ENCODE measurements around the gene PLXDC2. TPM values are rescaled to one million over a fixed set of nuclear protein-coding genes. Genes with fewer than 3 reads are reported as not detected.

The PLXDC2 gene
- total and polyA plus RNA-seq, 2 donors = 7.1 to 8.0 TPM

DNA sequence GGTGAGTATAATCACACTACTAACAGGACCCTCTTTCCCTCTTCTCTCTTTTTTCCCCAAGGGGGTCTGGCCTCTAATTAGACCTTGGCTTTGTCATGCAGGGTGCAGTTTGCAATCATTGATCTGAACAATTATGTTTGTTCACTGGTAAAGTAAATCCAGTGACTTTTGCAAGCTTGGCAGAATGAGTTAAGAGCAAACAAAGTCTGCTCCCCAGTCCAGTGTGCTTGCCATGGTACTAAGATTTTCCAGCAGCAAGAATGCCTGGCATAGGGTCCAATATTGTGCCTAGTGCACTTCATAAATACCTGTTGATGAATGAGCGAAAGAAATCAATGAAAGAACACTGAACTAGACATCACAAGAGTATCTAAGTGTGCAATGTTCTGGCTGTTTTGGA lies 43.9 kb downstream of the PLXDC2 start:
- 94% methylated on average over 1 of the region's 1 CpG for WGBS

DNA sequence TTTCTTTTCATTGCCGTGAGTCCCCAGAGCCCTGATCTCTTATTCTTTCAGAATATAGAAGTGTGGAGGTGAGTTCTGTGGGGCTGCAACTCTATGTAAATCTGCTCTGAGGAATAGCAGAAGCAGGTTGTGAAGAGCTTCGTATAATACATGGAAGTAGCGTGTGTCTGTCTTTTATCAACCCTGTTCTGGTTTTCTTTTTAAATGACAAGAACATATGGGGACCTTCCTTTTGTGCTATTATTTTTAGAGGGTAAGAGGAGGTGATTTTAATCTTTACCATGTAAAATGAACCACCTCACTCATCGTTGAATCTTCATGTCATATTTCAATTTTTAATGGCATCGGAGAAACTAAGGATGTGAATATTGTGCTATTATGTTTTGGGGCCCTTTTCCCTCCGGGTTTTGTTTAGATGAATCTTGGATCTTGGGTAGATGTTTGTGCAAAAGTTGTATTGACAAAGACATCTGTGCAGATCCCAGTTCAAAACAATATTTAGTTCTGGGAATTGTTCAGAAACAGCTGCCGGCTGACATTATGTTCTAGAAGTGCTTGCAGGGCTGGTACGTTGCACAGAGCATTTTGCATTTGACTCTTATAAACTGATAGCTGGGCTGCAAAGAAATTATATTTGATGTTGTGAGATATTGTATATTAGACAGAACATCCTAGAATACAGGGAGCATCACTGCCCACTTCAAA lies 46.7 kb downstream of the PLXDC2 start:
- H3K27me3 ChIP-seq (ENCODE audit: control insufficient read depth in 2 of 2, insufficient read depth in 1 of 2, low read length in 1 of 2) = no peaks in the 10 kb centered on the region
- no peak for DNase-seq (ENCODE audit: low read depth in 6 of 9, low spot score in 9 of 9)
- 87% methylated on average over 8 of the region's 8 CpGs for WGBS

More for the DNA sequence above, 43.9 kb downstream of the PLXDC2 start:
- no peaks in the 10 kb centered on the region for H3K4me1 ChIP-seq (ENCODE audit: control insufficient read depth in 2 of 2, insufficient read depth in 2 of 2, low read length in 2 of 2)
- no peaks in the 10 kb centered on the region for H3K36me3 ChIP-seq (ENCODE audit: control insufficient read depth in 2 of 2, insufficient read depth in 2 of 2, low read length in 1 of 2)
- no peak overlapping the region for H3K27ac ChIP-seq (ENCODE audit: low read depth in 1 of 2, low read length in 1 of 2)
- no peaks in the 10 kb centered on the region for H3K9me3 ChIP-seq (ENCODE audit: control insufficient read depth in 2 of 2, insufficient read depth in 1 of 2, low read length in 1 of 2)
- H3K4me3 ChIP-seq (ENCODE audit: low read length in 2 of 2) = no peak overlapping the region
- no peaks in the 10 kb centered on the region for H3K27me3 ChIP-seq (ENCODE audit: control insufficient read depth in 2 of 2, insufficient read depth in 1 of 2, low read length in 1 of 2)
- no peak for DNase-seq (ENCODE audit: low read depth in 6 of 9, low spot score in 9 of 9)

DNA sequence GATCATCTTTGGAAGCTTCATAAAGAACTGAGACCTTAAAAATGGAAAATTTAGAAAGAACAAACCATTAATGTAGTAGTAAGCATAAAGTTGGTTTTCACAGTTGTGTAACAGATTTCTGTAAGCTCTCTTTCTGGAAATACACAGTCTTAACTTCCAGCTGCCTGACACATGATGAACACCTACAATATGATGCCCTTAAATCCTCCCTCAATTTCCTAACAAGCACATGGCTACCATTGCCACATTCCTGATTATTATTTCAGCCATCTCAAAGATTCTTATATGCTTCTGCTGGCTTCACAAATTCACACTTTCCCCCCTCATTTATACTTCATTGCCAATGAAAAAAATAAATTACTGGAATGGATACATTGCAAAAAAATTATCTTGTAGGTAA lies 49.4 kb downstream of the PLXDC2 start:
- H3K27ac ChIP-seq (ENCODE audit: low read depth in 1 of 2, low read length in 1 of 2) = no peak overlapping the region
- DNase-seq (ENCODE audit: low read depth in 6 of 9, low spot score in 9 of 9) = no peak
- H3K4me3 ChIP-seq (ENCODE audit: low read length in 2 of 2) = no peak overlapping the region
- H3K4me1 ChIP-seq (ENCODE audit: control insufficient read depth in 2 of 2, insufficient read depth in 2 of 2, low read length in 2 of 2) = no peaks in the 10 kb centered on the region
- no peaks in the 10 kb centered on the region for H3K36me3 ChIP-seq (ENCODE audit: control insufficient read depth in 2 of 2, insufficient read depth in 2 of 2, low read length in 1 of 2)
- no peaks in the 10 kb centered on the region for H3K27me3 ChIP-seq (ENCODE audit: control insufficient read depth in 2 of 2, insufficient read depth in 1 of 2, low read length in 1 of 2)
- H3K9me3 ChIP-seq (ENCODE audit: control insufficient read depth in 2 of 2, insufficient read depth in 1 of 2, low read length in 1 of 2) = no peaks in the 10 kb centered on the region

More for the DNA sequence above, 46.7 kb downstream of the PLXDC2 start:
- Histone ChIP-seq H3K36me3 (ENCODE audit: control insufficient read depth in 2 of 2, insufficient read depth in 2 of 2, low read length in 1 of 2) (no peaks in the 10 kb centered on the region), H3K4me3 (ENCODE audit: low read length in 2 of 2) (no peak overlapping the region), H3K4me1 (ENCODE audit: control insufficient read depth in 2 of 2, insufficient read depth in 2 of 2, low read length in 2 of 2) (no peaks in the 10 kb centered on the region), H3K27ac (ENCODE audit: low read depth in 1 of 2, low read length in 1 of 2) (no peak overlapping the region), H3K9me3 (ENCODE audit: control insufficient read depth in 2 of 2, insufficient read depth in 1 of 2, low read length in 1 of 2) (no peaks in the 10 kb centered on the region)

DNA sequence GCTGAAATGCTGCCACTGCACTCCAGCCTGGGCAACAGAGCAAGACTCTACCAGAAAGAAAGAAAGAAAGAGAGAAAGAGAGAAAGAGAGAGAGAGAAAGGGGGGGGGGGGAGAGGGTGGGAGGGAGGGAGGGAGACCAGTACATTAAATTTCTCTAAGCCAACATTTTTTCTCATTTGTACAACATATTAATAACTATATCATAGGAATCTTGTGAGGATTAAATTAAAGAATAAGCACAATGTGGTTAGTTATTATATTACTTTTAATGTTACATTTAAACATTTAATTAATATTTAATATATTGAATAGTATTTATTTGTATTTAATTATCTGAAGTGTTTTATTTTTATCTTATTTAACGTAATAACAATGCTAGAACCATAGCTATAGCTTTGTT lies 53.1 kb downstream of the PLXDC2 start:
- no peaks in the 10 kb centered on the region for H3K4me1 ChIP-seq (ENCODE audit: control insufficient read depth in 2 of 2, insufficient read depth in 2 of 2, low read length in 2 of 2)
- no peaks in the 10 kb centered on the region for H3K36me3 ChIP-seq (ENCODE audit: control insufficient read depth in 2 of 2, insufficient read depth in 2 of 2, low read length in 1 of 2)
- WGBS = 90% methylated on average over 1 of the region's 1 CpG
- no peaks in the 10 kb centered on the region for H3K27me3 ChIP-seq (ENCODE audit: control insufficient read depth in 2 of 2, insufficient read depth in 1 of 2, low read length in 1 of 2)
- no peaks in the 10 kb centered on the region for H3K9me3 ChIP-seq (ENCODE audit: control insufficient read depth in 2 of 2, insufficient read depth in 1 of 2, low read length in 1 of 2)
- no peak for DNase-seq (ENCODE audit: low read depth in 6 of 9, low spot score in 9 of 9)
- no peak overlapping the region for H3K4me3 ChIP-seq (ENCODE audit: low read length in 2 of 2)
- no peak overlapping the region for H3K27ac ChIP-seq (ENCODE audit: low read depth in 1 of 2, low read length in 1 of 2)

DNA sequence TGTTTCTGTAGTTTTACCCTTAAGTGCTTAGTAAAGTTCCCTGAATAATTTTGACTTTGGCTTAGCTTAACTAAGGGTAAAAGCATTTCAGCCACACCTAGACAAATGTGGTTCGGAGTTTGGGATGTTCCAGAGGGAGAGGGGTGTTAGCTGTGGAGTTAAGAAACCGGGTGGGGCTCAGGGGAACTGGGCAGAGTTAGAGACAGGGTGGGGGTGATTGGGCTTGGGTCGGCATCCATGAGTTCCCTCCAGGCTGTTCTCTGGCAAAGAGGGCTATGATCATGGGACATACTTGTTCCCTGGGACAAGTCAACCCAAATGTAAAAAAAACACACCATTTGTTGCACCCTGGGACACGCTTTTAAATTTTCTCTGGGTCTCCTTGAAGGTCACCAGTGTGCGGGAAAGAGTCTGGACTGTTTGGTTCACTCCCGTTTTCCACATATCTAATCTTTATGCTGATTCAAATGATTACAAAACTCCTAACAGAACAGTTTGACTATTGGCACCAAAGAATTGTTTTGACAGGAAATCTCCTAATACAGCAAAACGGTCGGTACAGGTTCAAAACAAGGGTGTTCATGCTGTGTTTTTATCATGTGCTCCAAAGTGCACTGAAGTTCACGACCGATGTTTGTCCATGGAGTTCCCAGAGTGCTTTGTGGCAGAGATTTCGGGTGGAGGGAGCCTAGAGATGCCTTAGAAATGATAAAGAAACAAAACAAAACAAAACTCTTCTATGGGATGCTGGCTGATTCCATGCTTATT lies 56.5 kb downstream of the PLXDC2 start:
- Histone ChIP-seq H3K27ac (ENCODE audit: low read depth in 1 of 2, low read length in 1 of 2) (no peak overlapping the region), H3K4me3 (ENCODE audit: low read length in 2 of 2) (no peak overlapping the region), H3K36me3 (ENCODE audit: control insufficient read depth in 2 of 2, insufficient read depth in 2 of 2, low read length in 1 of 2) (no peaks in the 10 kb centered on the region), H3K4me1 (ENCODE audit: control insufficient read depth in 2 of 2, insufficient read depth in 2 of 2, low read length in 2 of 2) (no peaks in the 10 kb centered on the region), H3K9me3 (ENCODE audit: control insufficient read depth in 2 of 2, insufficient read depth in 1 of 2, low read length in 1 of 2) (no peaks in the 10 kb centered on the region), H3K27me3 (ENCODE audit: control insufficient read depth in 2 of 2, insufficient read depth in 1 of 2, low read length in 1 of 2) (no peaks in the 10 kb centered on the region)
- 94% methylated on average over 11 of the region's 11 CpGs for WGBS
- DNase-seq (ENCODE audit: low read depth in 6 of 9, low spot score in 9 of 9) = no peak

DNA sequence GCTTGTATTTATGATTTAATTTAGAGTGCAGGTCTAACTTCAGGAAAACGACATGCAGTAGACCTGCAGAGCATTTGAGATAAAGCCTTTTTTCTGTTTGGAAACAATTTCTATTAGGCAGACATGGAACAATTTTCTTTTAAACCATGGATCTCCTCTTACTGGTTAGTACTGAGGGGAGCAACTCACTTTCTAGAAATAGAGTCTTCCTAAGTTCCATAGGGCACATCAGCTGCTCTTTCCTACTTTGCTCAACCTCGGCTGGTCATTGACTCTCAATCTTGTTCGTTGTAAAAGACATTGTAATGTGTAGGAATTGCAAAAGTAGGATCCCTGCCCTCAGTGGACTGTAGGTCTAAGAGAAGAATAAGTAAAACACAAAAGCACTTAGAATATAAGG lies 58.0 kb downstream of the PLXDC2 start:
- Histone ChIP-seq H3K27ac (ENCODE audit: low read depth in 1 of 2, low read length in 1 of 2) (no peak overlapping the region), H3K4me3 (ENCODE audit: low read length in 2 of 2) (no peak overlapping the region)

DNA sequence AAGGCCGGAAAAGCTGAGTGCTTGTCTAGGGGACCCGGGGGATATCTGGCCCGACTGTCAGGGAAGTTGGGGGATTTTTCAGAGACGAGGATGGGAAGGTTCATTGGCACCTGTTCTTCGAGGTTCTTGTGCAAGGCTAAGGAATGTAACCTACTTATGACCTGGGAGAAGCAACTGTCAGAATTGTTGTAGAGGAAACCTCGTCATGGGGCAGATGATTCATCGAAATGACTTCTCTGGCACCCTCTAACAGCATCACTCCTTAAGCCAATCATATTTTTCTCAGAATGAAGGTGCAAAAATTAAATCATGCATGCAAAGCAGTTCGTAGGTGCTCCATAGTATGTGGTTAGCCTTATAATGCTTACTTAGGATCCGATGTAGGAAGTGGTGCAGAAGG lies 58.6 kb downstream of the PLXDC2 start:
- WGBS = 90% methylated on average over 9 of the region's 9 CpGs
- no peak for DNase-seq (ENCODE audit: low read depth in 6 of 9, low spot score in 9 of 9)
- Histone ChIP-seq H3K27ac (ENCODE audit: low read depth in 1 of 2, low read length in 1 of 2) (no peak overlapping the region), H3K9me3 (ENCODE audit: control insufficient read depth in 2 of 2, insufficient read depth in 1 of 2, low read length in 1 of 2) (no peaks in the 10 kb centered on the region), H3K27me3 (ENCODE audit: control insufficient read depth in 2 of 2, insufficient read depth in 1 of 2, low read length in 1 of 2) (no peaks in the 10 kb centered on the region), H3K4me3 (ENCODE audit: low read length in 2 of 2) (no peak overlapping the region), H3K4me1 (ENCODE audit: control insufficient read depth in 2 of 2, insufficient read depth in 2 of 2, low read length in 2 of 2) (no peaks in the 10 kb centered on the region), H3K36me3 (ENCODE audit: control insufficient read depth in 2 of 2, insufficient read depth in 2 of 2, low read length in 1 of 2) (no peaks in the 10 kb centered on the region)

More for the DNA sequence above, 58.0 kb downstream of the PLXDC2 start:
- Histone ChIP-seq H3K9me3 (ENCODE audit: control insufficient read depth in 2 of 2, insufficient read depth in 1 of 2, low read length in 1 of 2) (no peaks in the 10 kb centered on the region), H3K4me1 (ENCODE audit: control insufficient read depth in 2 of 2, insufficient read depth in 2 of 2, low read length in 2 of 2) (no peaks in the 10 kb centered on the region), H3K27me3 (ENCODE audit: control insufficient read depth in 2 of 2, insufficient read depth in 1 of 2, low read length in 1 of 2) (no peaks in the 10 kb centered on the region), H3K36me3 (ENCODE audit: control insufficient read depth in 2 of 2, insufficient read depth in 2 of 2, low read length in 1 of 2) (no peaks in the 10 kb centered on the region)
- WGBS = 93% methylated on average over 3 of the region's 3 CpGs
- no peak for DNase-seq (ENCODE audit: low read depth in 6 of 9, low spot score in 9 of 9)

DNA sequence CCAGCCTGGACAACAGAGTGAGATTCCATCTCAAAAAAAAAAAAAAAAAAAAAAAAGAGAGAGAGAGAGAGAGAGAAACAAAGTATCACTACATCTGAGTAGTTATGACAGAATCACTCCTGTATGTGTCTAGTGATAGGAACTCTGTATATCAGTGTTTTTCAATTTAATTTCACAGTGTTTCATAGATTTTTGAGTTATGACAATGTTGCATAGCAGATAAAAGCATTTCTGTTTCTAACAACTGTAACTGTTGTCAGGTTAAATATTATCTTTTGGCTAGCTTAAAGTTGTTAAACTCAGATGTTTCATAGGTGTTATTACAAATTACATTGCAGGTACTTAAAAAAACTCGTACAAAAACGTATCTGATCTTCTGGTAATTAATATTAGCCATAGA lies 60.3 kb downstream of the PLXDC2 start:
- Histone ChIP-seq H3K27ac (ENCODE audit: low read depth in 1 of 2, low read length in 1 of 2) (no peak overlapping the region), H3K4me3 (ENCODE audit: low read length in 2 of 2) (no peak overlapping the region), H3K4me1 (ENCODE audit: control insufficient read depth in 2 of 2, insufficient read depth in 2 of 2, low read length in 2 of 2) (no peaks in the 10 kb centered on the region), H3K36me3 (ENCODE audit: control insufficient read depth in 2 of 2, insufficient read depth in 2 of 2, low read length in 1 of 2) (no peaks in the 10 kb centered on the region), H3K27me3 (ENCODE audit: control insufficient read depth in 2 of 2, insufficient read depth in 1 of 2, low read length in 1 of 2) (no peaks in the 10 kb centered on the region), H3K9me3 (ENCODE audit: control insufficient read depth in 2 of 2, insufficient read depth in 1 of 2, low read length in 1 of 2) (no peaks in the 10 kb centered on the region)
- DNase-seq (ENCODE audit: low read depth in 6 of 9, low spot score in 9 of 9) = no peak
- 85% methylated on average over 2 of the region's 2 CpGs for WGBS

DNA sequence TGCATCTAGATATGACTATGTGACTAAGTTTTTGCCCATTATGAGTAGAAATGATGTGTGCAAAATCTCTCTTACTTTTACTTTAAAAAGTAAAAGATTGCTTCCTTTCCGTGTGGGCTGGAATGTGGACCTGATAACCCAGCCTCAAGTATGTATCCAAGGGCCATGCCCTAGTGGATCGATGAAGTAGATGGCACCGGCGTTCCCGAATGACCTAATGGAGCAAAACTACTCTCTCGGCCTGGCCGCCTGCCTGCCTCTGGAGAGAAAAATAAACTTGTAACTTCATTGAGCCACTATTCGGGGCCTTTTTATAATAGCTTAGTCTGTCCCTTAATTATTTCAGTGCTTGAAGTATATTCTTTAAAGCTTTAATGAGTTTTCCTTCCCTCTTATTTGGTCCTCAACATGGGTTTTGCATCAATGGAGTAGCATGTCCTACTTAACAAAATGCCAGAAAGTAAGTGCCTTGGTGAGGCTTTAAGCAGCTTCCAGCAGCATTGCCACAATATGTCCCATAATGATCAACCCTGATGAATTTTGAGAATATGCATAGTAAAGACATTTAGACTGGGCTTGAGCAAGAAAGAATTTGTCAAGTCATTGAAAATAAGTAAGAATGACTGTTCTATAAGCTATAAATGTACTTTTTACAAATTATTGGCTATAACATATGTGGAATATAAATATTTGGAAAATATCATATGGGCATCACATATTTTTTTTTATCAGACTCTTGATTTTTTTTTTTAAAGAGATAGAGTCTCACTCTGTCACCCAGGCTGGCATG lies 61.4 kb downstream of the PLXDC2 start:
- no peak overlapping the region for H3K4me3 ChIP-seq (ENCODE audit: low read length in 2 of 2)
- no peaks in the 10 kb centered on the region for H3K9me3 ChIP-seq (ENCODE audit: control insufficient read depth in 2 of 2, insufficient read depth in 1 of 2, low read length in 1 of 2)
- H3K27me3 ChIP-seq (ENCODE audit: control insufficient read depth in 2 of 2, insufficient read depth in 1 of 2, low read length in 1 of 2) = no peaks in the 10 kb centered on the region
- H3K36me3 ChIP-seq (ENCODE audit: control insufficient read depth in 2 of 2, insufficient read depth in 2 of 2, low read length in 1 of 2) = no peaks in the 10 kb centered on the region
- H3K4me1 ChIP-seq (ENCODE audit: control insufficient read depth in 2 of 2, insufficient read depth in 2 of 2, low read length in 2 of 2) = no peaks in the 10 kb centered on the region
- no peak overlapping the region for H3K27ac ChIP-seq (ENCODE audit: low read depth in 1 of 2, low read length in 1 of 2)
- no peak for DNase-seq (ENCODE audit: low read depth in 6 of 9, low spot score in 9 of 9)
- WGBS = 95% methylated on average over 8 of the region's 8 CpGs
